SK-N-SH treated with all-trans-retinoic acid at 6 μM for 48 hours (cell line): ENCODE data around the gene PEBP1.

Source experiments
- SNAI2 ChIP-seq: fragments of 250-450 bp; sonication (Bioruptor Pico); IDR thresholded peaks from 2 replicates; pipeline ENCODE4 v1.5.0; 2020; ENCODE audit warnings: mild to moderate bottlenecking, moderate library complexity
- TCF4 ChIP-seq: fragments of 250-450 bp; sonication (Bioruptor Pico); IDR thresholded peaks from 2 replicates; pipeline ENCODE4 v1.8.0; 2021; ENCODE audit warnings: mild to moderate bottlenecking, moderate library complexity, borderline replicate concordance

DNA sequence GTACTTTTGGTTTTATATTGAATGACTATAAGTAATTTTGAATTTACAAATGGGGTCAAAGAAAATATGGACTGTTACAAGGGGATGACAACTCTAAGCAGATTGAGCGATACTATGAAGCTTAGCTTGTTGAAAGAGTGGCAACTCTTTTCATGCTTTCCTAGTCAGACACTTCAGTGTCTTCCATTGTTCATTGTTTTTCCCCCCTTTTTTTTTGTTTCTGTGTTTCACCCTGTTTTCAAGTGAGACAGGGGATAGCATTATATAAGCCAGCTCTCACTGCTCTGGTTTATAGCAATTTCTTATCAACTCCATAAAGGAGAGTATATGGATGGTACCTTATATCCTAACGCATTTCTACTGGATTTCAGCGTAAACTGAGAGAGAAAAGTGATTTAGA, 24.6 kb downstream of the PEBP1 start:
- no peak for TF ChIP-seq SNAI2 (CRISPR knock-in tag)
- no peak for TF ChIP-seq TCF4 (CRISPR knock-in tag)
